Left ventricle myocardium superior (tissue), 1 donor: ENCODE results near the gene ITPR1. TPM values are rescaled to one million over a fixed set of nuclear protein-coding genes. Genes with fewer than 3 reads are reported as not detected.

Source experiments
- ATAC-seq: fragments of 200-7000 bp; cut with Tn5 transposase; one replicate; pipeline ENCODE4 v1.9.1; 2020; ENCODE audit warnings: mild to moderate bottlenecking, moderate library complexity
- DNase-seq: peaks from one replicate; pipeline ENCODE4 v3.0.0-alpha.2; 2020
- intact Hi-C: fragments of 100-400 bp; cut with micrococcal nuclease; formaldehyde crosslinking; loops from one replicate; pipeline ENCODE4 v1.11.0; 2022
- total RNA-seq: library from RNA; stranded (reverse); fragmentation: NEBNext Ultra II Directional; extraction: Animal tissue kit (Norgen Biotek cat#: 25700); gene quantifications from one replicate; pipeline ENCODE4 v1.2.1, GENCODE V29; 2021
- donor health status: DM: no; HTN: yes; CAD: no; lungs with severe emphysema.

The ITPR1 gene
- total RNA-seq, 1 donor from 2014 or later, result 16.6 TPM

DNA sequence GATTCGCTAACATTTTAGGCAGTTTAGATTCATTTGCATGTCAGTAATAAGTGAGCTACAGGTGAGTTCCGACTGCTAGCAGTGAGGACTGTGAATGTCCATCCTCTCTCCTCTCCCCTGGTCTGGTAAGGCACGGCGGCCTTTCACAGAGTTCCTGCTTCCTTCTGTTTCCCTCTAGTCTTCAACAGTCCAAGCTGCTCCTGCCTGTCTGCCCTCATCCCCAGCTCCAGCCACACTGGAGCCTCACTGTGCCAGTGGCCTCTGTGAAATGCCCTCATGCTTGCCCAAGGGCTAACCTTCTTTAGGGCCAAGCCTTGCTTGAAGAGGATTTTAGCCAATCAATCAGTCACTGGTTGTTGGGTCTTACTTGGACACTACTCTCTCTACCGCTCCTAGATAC is 340.3 kb downstream of the ITPR1 start:
- intact Hi-C loops, result no loop called here
- DNase-seq (no peak), ATAC-seq (no peak)

DNA sequence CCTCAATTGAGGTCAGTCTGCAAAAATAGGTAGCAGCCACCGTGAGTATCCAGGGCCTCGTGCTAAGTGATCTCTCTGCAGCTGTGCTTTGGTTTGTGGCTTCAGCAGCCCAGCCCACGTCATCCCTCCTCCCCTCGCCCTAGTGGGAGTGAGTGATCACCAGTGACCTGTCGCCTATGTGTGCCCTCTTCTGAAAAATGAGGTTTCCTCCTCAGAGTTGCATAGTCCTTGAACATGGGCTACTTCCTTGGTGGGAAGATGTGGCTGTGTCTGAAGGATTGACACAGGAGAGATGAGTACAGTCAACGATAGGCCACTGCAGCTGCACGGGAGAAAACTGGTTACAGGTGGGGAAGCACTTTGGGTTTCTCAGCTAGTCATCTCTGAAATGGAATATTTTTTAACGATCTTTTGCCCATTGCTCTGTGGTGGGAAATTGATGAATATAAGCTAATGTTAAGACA is 341.3 kb downstream of the ITPR1 start:
- intact Hi-C loops, result no loop called here
- DNase-seq, result no peak
- no peak for ATAC-seq

DNA sequence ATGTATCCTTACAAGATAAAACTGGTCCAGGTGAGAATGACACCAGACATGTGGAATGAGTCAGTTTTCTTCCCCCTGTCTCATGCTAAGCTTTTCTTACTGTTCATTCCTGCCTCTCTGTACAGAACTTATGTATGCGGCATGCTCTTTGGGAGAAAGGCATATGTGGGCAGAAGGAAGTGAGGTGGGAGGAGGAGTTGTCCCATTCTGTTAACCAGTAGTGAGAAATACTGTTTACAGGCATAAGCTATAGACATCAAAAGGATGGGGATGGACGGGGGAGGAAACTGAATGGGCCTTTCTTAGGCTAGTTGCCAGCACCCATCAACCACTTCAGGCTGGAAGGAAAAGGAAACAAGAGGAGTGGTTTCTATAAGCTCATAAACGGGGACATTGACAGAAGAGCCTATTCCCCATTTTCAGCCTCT is 342.5 kb downstream of the ITPR1 start:
- ATAC-seq, result no peak
- DNase-seq, result no peak
- intact Hi-C loops, result no loop called here

DNA sequence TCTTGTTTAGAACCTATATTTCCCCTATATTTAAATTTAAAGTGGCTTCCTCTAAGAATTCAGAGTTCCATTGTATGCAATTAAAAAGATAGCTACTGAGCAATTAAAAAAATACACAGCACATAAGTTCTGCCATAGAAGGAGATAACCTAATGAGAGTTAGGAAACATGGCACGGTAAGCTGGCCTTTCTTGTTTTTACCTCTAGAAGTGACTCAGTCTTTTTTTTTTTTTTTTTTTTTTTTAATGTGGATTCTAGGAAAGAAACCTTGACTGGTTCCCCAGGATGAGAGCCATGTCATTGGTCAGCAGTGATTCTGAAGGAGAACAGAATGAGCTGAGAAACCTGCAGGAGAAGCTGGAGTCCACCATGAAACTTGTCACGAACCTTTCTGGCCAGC is 343.4 kb downstream of the ITPR1 start:
- intact Hi-C loops, result no loop called here
- DNase-seq (no peak), ATAC-seq (no peak)

DNA sequence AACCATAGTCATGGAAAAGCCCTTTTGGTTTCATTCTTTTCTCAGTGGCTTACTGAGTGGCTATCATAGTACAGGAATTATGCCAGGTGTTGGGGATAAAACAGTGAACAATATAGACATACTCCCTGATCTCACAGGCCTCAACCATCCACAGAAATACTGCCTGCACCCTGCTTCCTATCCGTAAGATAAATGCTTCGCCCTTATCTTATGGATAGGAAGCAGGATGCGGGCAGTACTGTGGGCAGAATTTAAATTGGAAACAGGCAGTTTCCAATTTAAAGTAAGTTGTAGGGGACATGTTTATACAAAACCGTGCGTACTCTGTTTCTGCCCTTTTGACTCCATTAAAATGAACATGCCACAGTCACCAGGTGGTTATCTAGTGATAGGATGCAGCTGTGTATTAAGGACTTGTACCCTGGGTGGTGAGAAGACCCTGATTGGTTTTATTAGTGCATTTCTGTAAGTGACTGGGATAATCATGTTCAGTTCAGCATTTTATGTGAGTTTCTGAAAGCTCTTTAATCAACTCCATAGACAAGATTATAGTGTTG is 344.3 kb downstream of the ITPR1 start:
- ATAC-seq (no peak), DNase-seq (no peak)
- intact Hi-C loops, result no loop called here

DNA sequence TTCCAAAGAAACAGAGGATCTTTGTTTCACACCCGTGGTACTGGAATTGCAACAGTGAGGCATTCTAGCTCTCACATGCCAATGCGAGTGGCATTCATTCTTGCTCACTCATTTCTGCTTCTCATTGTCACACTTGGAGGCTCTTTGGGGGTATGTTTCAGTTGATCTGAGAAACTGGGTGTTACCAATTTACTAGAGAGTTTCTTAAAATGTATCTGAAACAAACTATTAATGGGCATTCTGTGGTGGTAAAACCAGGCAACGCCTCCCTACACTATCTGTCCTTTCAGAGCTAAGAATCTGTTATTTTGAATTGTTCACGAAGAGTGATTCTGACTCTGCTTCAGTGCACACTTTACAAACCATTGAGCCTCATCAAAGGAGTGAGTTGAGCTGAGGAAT is 345.5 kb downstream of the ITPR1 start:
- DNase-seq (no peak), ATAC-seq (no peak)
- intact Hi-C loops, result no loop called here

DNA sequence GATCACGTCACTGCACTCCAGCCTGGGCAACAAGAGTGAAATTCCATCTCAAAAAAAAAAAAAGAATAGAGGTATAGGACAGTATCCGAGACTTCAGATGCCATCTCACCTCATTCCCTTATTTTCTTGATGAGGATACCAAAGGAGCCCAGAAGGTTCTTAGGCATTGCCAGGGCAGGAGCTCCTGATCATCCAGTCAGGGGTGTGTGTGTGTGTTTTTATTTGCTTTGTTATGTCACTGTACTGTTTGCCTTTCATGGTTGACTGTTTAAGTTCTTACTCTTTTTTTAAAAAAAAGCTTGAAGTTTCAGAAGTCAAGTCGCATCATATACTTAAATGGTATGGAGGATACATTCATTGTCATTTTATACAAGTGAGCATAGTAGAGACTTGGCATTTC is 346.1 kb downstream of the ITPR1 start:
- DNase-seq (no peak), ATAC-seq (no peak)
- intact Hi-C loops, result no loop called here

DNA sequence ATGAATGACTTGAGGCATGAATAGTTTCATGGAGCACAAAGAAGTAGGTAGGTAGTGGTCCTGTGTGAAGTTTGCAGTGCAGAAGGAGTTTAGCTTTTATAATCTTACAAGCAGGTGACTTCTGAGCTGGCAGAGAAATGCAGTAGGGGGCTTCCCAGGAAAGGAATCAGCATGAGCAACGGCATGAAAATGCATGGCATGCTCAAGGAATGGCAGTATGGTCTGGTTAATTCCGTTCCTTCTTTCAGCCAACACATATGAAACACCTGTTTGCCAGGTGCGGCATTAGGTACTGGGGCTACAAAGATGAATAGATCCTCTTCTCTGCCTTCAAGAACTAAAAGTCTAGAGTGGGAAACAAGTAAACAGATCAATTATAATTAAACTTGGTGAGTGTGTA is 348.1 kb downstream of the ITPR1 start:
- intact Hi-C loops, result no loop called here
- no peak for DNase-seq
- ATAC-seq, result no peak

DNA sequence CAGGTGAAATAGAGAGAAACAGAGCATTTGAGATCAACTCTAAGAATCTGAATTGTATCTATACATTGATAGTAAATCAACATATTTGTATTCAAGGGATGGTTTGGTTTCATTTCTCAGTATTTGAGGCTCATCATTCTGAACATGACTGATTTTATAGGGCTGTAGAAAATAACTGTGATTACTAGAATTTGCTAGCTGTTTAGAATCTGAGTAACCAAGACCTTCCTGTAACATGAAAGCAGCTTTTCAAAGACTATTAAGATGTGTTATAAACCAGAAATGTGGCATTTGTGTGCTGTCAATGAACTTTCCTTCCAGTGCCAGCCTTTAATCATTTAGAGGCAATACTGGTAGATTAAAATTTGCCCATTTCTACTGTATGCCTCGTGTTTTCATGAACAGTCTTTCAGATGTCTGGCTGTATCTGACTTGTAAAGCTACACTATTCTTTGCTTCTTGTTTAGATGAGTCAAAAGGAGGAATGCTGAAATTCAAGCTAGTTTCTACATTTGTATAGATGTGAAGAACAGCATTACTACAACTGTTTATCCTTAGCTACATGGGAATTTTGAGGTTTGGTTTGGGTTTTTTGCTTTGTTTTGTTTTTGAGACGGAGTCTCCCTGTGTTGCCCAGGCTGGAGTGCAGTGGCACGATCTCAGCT is 348.8 kb downstream of the ITPR1 start:
- ATAC-seq (no peak), DNase-seq (no peak)
- intact Hi-C loops, result no loop called here

DNA sequence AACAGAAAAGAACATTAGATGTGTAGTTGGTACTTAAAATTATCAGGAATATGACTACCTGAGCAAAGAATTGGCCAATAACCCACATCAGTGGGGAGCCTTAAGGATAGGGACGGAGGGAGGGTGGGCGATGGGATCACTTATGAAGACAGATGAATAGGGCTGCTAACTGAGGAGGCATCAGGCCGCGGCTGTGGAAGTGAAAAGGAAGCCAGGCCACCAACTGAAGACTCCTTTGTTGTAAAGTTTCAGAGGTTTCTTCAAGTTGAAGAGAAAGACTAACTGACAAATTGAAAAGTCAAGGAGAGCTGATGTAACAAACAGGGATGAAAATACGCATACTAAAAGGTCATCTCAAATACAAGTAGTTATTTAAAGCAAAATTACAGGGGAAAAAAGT is 350.5 kb downstream of the ITPR1 start:
- ATAC-seq, result no peak
- intact Hi-C loops, result no loop called here
- no peak for DNase-seq

DNA sequence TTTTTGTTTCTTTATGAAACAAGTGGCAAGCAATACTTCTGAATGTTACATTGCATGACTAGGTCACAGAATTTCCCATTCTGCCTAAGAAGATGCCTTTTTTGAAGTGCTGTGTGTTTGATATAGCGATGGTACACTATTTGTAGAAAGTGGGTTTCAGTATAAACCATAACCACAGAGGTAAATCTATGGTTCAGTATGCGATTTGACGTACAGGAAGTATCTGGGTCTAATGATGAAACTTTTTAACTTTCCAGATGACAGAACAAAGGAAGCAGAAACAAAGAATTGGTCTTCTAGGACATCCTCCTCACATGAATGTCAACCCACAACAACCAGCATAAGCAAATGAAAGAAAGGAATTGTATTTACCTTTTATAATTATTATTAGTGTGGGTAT is 352.7 kb downstream of the ITPR1 start:
- DNase-seq (no peak), ATAC-seq (no peak)

DNA sequence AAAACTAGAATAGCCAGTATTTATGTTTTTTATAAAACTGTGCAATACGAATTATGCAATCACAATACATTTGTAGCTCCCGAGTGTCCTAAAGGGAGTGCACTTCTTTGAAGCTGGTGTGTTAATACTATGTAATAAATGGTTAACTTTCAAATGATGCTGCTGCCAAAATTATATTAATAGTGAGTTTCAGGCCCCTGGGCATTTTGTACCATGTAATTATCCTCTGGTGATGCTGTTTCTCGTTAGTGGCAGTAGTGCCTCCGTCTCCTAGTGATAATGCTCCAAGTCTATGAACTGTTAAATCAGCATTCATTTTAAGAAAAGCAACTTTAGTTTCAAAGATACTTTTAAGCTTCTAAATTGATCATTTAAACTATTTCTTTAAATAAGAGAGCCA is 353.4 kb downstream of the ITPR1 start:
- intact Hi-C loops, result no loop called here
- ATAC-seq (no peak), DNase-seq (no peak)

More for the DNA sequence above, 352.7 kb downstream of the ITPR1 start:
- intact Hi-C loops, result no loop called here

DNA sequence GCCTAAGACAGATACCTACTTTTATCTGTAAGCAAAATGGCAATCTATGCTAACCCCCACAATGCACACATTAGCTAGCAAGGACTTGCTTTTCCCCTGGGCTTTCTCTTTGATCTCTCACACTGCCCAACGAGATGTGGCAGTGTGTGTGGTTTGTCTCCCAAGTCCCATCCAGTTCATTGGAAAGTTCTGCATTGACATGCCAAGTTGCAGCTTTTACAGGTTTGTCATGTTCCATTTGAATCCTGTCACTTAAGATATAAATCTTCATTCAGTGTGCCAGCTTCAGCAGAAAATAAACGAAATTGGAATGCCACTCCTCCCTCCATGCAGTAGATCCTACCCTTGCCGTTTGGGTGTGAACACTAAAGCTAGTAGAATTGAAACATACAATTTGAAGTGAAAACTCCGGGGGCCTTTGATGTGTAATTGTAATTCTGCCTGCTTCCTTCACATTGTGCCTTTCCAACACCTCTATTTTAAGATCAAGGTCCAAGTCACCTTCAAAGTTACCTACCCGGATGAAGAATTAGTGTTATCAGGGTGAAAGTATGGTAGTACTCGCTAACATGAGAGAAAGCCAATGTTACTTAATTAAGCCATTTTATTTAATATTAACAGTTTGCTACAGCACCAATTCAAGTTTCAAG is 355.2 kb downstream of the ITPR1 start:
- intact Hi-C loops, result no loop called here
- ATAC-seq (no peak), DNase-seq (no peak)

DNA sequence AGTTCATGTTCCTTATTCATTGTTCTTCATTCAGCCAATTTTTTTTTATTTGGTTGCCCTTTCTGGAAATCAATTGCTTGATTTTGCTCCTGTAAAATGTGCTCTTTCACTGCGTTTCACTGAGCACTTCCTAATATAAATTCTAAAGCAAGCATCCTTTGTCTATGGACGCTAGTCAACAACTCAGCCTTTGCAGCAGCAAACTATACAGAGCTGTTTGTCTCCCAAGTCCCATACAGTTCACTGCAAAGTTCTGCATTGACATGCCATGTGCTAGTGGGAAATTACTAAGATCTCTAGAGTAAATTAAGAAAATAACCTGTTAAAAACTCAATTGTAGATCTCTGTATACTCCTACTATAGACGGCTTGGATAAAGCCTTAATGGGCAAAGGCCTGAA is 356.0 kb downstream of the ITPR1 start:
- intact Hi-C loops, result no loop called here
- no peak for DNase-seq
- ATAC-seq, result no peak

DNA sequence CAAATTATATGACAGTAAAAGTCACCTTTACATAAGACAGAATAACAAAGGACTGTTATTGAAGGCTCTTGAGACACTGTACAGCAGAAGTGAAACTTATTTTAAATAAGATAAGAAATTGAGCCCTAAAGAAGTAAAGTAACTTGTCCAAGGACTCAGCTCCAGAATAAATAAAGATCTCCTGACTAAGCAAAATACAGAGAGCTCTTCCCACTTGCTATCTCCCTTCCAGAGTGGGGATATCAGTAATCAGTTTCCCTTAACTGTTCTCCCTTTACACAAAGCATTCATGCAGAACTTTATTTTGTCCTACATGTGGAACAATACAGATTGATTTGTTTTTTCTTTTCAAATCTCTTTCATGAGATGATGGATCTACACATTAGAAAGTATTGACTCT is 356.6 kb downstream of the ITPR1 start:
- DNase-seq (no peak), ATAC-seq (no peak)
- intact Hi-C loops, result no loop called here

DNA sequence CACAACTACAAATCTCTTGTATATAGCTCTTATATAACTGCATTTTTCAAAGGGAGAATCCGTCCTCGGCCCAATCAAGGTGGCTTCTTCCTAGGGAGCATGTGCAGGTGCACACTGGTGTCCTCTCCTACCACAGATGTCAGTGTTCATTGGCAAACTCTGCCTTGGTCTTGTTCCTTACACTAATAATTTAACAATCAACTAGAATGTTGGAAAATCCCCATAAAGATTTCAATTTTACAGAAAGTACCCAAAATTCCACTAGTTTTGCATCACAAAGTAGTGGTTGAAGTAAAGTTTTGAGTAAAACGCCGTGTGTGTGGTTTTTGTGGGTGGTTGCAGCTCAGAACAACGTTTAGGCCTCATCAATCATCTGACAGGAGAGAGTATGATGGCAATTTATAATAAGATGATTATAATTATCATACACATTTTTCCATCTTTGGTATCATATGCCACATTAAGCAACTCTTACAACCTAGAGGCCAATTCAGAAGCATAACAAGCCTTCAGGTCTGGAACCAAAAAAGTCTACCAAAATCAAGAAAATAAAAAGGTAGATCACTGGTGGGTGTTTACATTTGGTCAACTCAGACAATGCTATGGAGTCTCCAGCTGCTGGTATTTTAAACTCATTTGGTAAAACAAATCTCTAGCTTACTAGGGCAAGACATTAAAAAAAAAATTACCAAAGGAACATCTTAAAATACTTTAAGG is 357.2 kb downstream of the ITPR1 start:
- no peak for ATAC-seq
- intact Hi-C loops, result no loop called here
- no peak for DNase-seq

DNA sequence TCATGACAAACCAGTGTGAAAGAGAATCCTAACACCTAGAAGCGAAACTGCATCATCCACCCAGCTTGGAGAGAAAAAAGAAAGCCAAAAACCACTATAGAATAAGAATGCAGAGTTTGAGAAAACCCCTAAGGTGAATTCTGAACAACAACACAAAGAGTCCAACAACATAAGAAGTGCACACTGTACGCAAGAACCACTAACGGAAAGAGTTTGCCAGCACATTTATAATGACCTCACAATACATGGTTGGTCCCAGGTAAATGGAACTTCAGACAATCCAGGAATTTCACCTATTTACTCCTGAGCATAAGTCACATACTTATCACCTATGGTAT is 357.7 kb downstream of the ITPR1 start:
- no peak for ATAC-seq
- DNase-seq, result no peak
- intact Hi-C loops, result no loop called here

DNA sequence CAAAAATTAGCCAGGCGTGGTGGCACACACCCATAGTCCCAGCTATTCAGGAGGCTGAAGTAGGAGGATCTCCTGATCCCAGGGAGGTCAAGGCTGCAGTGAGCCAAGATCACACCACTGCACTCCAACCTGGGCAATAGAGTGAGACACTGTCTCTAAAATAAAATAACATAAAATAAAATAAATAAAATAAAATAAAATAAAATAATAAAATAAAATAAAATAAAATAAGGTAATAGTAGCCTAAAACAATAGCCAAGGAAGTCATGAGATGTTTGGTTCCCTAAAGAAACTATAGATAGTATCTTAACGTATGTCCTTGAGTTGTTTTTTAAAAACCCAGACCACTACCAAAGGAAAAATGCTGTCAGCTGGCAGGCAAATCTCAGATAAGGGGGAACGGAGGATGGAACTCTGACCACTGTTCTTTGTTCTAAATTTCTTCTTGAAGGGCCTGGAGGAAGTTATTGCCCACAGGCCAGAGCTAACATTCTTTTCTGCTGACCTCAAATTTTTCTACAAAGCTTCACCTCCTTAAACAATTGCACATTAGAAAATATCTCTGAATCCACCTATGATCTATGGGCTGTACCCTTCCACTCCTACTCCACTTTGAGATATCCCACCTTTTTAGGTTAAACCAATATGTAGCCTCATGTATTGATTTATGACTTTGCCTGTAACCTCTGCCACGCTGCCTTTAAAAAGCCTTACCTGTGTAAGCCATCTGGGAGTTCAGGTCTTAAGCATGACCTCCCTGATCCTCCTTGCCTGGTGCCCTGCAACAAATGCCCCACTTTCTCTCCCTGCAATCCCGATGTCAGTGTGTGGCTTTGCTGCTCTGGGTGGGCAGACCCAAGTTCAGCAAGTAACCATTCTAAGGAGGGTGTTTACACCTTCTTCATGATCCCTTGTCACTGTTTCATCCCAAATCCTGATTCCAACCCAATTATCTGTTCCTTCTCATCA is 359.9 kb downstream of the ITPR1 start:
- ATAC-seq, result no peak
- intact Hi-C loops, result no loop called here
- no peak for DNase-seq

DNA sequence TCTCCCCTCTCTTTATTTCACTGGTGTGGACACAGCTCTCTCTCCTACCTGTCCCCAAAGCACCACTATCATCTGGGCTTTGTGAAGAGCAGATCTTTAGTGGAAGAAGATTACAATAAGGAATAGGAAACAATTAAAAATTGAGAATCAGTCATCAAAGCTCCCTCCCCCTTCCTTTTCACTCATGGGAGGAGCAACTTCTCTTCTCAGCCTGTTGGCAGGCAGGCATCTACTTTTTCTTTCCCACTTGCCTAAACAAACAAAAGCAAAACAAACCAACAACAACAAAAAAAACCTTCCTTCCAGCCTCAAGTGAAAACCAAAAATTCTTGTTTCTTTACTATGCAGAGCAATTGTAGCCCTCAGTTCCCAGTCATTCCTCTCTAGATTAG is 360.6 kb downstream of the ITPR1 start:
- intact Hi-C loops, result no loop called here
- DNase-seq (no peak), ATAC-seq (no peak)
